ENCODE results near the gene EIF2D. TPM values are rescaled to one million over a fixed set of nuclear protein-coding genes. Genes with fewer than 3 reads are reported as not detected.

The EIF2D gene
- total and polyA plus RNA-seq, 2 of the 13 experiments (the other 11 are each of a cell fraction or from before 2014, with no cell fraction given) = 45.1 to 64.9 TPM

GRCh38 chr1:206635080-206635977 is 23.1 kb upstream of the EIF2D start, which contains the start of gene DYRK3 (continued):
- TF ChIP-seq HES4 (CRISPR knock-in tag; IDR thresholded peaks at IDR 0.05; ENCODE audit: borderline replicate concordance) (no peak), FOXJ3 (CRISPR knock-in tag; IDR thresholded peaks at IDR 0.05; ENCODE audit: borderline replicate concordance) (no peak), ZNF451 (CRISPR knock-in tag; IDR thresholded peaks at IDR 0.05) (no peak), ZNF20 (CRISPR knock-in tag; IDR thresholded peaks at IDR 0.05) (no peak), MAX (IDR thresholded peaks at IDR 0.05) (peak; percentile 95), ZNF18 (CRISPR knock-in tag; IDR thresholded peaks at IDR 0.05; ENCODE audit: insufficient replicate concordance) (no peak), ZNF343 (CRISPR knock-in tag; IDR thresholded peaks at IDR 0.05) (peak; percentile 88; the same call in 1 of the 2 replicates), TOPORS (CRISPR knock-in tag; IDR thresholded peaks at IDR 0.05) (0 out of 2 replicates have a peak, but pooled peaks have one; percentile 19), ZNF878 (CRISPR knock-in tag; IDR thresholded peaks at IDR 0.05) (no peak), TSC22D2 (CRISPR knock-in tag; IDR thresholded peaks at IDR 0.05; ENCODE audit: borderline replicate concordance) (0 out of 2 replicates have a peak, but pooled peaks have one; percentile 77), MED8 (CRISPR knock-in tag; IDR thresholded peaks at IDR 0.05; ENCODE audit: insufficient replicate concordance) (peak; percentile 62), NFE2L2 (IDR thresholded peaks at IDR 0.05; ENCODE audit: low read length) (no peak), ZBTB10 (CRISPR knock-in tag; IDR thresholded peaks at IDR 0.05; ENCODE audit: borderline replicate concordance) (peak; percentile 84; the same call in 1 of the 2 replicates), ZHX1 (CRISPR knock-in tag; IDR thresholded peaks at IDR 0.05; ENCODE audit: low read depth) (no peak), NFYB (CRISPR knock-in tag; IDR thresholded peaks at IDR 0.05) (0 out of 2 replicates have a peak, but pooled peaks have one; percentile 16), CBX1 (IDR thresholded peaks at IDR 0.05; ENCODE audit: low read depth) (no peak), FIP1L1 (IDR thresholded peaks at IDR 0.05; ENCODE audit: borderline replicate concordance, insufficient read depth, low read depth, low read length) (no peak), HMGA1 (CRISPR knock-in tag; conservative IDR thresholded peaks at IDR 0.05) (no peak), ETS1 (CRISPR knock-in tag; IDR thresholded peaks at IDR 0.05) (no peak), SNRNP70 (IDR thresholded peaks at IDR 0.05; ENCODE audit: low read depth, low read length) (no peak)
